Tongue (tissue), 2 donors: ENCODE measurements around the gene MBD3L2B. TPM values are rescaled to one million over a fixed set of nuclear protein-coding genes. Genes with fewer than 3 reads are reported as not detected.

Source experiments
- DNase-seq: peaks from one replicate; pipeline ENCODE4 v3.0.0-alpha.2; 2015
- total RNA-seq: library from RNA; depleted of rRNA; stranded (reverse); fragments of >200 nt; gene quantifications from one replicate; pipeline ENCODE4 v1.2.3, GENCODE V29; 2014

MBD3L2B gene
- total RNA-seq, 1 donor from 2014 or later = not detected

- DNase-seq = no peak
Measured at GRCh38 chr19:7010722-7011593, 10.3 kb downstream of the MBD3L2B start.

DNA sequence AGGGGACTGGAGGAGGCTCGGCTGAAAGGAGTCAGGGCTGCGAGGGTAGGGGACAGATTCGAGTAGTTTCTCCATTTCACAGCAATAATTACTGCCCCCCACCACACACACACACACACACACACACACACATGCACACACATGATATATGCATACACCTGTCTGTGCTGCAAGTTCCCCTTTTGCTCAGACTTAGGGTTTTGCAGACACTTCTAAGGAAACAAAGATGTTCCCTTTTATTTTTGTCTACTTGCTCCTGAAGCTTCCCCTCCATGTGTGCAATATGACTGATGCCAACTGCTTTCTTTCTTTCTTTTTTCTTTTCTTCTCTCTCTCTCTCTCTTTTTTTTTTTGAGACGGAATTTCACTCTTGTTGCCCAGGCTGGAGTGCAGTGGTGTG, 13.4 kb downstream of the MBD3L2B start:
- no peak for DNase-seq

GRCh38 chr19:7006135-7006704, 15.0 kb downstream of the MBD3L2B start:
- no peak for DNase-seq

DNA sequence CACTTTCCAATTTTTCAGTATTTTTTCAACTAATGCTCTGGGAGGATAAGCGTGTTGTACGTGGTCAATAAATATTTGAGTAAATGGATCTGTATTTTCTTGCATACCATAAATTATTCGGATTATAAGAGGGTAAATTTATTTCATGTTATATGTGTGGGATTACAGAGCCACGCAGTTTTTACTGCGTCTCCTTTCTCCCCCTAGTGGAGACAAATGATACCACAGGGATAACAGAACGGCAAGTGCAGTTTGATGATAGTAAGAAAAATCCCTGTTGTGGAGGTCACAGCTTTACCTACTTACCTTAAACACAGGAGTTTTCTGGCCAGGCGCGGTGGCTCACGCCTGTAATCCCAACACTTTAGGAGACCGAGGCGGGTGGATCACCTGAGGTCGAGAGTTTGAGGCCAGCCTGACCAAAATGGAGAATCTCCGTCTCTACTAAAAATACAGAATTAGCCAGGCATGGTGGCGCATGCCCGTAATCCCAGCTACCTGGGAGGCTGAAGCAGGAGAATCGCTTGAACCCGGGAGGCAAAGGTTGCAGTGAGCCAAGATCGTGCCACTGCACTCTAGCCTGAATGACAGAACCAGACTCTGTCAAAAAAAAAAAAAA, 16.8 kb downstream of the MBD3L2B start:
- no peak for DNase-seq

DNA sequence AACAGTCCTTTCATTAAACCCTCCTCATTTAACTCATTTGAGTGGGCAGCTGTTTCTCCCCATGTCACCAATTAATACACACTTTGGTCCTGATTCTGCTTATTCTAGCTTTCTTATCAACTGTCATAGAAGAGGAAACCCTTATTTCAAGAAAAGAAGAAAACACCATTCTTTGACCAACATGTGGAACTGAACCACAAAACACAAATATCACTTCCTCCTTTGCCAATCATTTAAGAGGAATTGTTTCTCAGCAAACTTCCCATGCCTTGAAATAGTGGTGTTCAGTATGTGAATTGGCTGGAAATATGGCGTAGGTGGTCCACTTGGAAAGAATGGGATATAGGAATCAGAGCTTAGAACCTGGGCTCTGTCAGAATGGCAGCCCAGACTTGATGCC, 20.4 kb downstream of the MBD3L2B start:
- DNase-seq = no peak

DNA sequence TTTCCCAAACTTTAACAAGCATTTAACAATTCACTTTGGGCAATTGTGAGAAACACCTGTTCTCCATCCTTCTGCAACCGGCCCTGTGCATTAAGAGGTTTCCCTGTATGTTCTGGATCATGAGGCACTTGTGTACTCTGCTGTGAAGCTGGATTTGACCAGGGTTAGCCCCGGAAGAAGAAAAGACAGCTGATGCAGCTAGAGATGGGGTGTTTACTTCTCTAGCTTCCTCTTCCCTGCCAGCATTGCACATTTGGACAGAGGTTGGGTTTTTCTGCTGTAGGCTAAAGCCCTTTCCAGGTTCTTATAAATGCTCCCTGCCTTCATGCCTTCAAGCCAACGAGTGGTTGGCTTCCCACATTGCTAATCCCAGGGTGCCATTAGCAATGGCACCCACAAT, 20.9 kb downstream of the MBD3L2B start:
- no peak for DNase-seq

- no peak for DNase-seq
Measured at GRCh38 chr19:6999933-7000332, 21.3 kb downstream of the MBD3L2B start.

GRCh38 chr19:6997679-6998445, 23.4 kb downstream of the MBD3L2B start:
- DNase-seq = no peak

- no peak for DNase-seq
Measured at GRCh38 chr19:6996810-6997209, 24.4 kb downstream of the MBD3L2B start.

DNA sequence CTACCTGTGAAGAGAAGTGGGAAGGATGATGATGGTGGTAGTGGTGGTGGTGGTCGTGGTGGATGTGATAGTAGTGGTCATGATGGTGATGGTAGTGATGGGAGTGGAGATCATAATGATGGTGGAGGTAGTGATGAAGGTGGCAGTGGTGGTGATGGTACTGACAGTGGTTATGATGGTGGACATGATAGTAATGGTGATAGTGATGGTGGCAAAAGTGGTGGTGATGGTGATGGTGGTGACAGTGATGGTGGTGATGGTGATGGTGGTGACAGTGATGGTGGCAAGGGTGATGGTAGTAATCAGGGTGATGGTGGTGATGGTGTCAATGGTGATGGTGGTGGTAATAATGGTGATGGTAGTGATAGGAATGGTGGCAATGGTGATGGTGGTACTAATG, 26.2 kb downstream of the MBD3L2B start:
- no peak for DNase-seq

- DNase-seq = no peak
Measured at GRCh38 chr19:6988257-6988656, 33.0 kb downstream of the MBD3L2B start.

GRCh38 chr19:6987850-6988249, 33.4 kb downstream of the MBD3L2B start:
- DNase-seq = no peak

- no peak for DNase-seq
Measured at GRCh38 chr19:6983448-6983847, 37.8 kb downstream of the MBD3L2B start.

- no peak for DNase-seq
Measured at GRCh38 chr19:6979399-6979798, 41.8 kb downstream of the MBD3L2B start.

GRCh38 chr19:6976197-6976596, 45.0 kb downstream of the MBD3L2B start:
- no peak for DNase-seq

DNA sequence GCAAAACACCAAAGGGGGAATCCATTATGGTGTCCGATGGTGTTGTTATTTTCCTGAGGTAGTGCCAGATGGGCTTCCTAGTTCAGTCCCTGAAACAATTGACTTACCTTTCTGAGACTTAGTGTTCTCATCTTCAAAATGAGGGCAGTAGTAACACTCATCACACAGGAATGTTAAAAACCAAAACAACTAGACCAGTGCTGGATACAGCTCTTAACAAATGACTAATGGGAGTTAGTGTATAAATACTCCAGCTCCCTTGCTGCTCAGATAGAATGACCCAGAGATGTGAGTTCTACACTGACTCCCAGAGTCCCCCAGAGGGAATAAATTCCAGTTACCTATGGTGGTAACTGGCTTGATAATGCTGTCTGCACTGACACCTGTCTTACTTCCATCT, 49.9 kb downstream of the MBD3L2B start:
- DNase-seq = no peak

- DNase-seq = no peak
Measured at GRCh38 chr19:6970443-6970842, 50.8 kb downstream of the MBD3L2B start.

GRCh38 chr19:6970021-6970420, 51.2 kb downstream of the MBD3L2B start:
- no peak for DNase-seq

GRCh38 chr19:6969490-6969889, 51.7 kb downstream of the MBD3L2B start:
- no peak for DNase-seq
